ENCODE data around the gene KAT6B.

DNA sequence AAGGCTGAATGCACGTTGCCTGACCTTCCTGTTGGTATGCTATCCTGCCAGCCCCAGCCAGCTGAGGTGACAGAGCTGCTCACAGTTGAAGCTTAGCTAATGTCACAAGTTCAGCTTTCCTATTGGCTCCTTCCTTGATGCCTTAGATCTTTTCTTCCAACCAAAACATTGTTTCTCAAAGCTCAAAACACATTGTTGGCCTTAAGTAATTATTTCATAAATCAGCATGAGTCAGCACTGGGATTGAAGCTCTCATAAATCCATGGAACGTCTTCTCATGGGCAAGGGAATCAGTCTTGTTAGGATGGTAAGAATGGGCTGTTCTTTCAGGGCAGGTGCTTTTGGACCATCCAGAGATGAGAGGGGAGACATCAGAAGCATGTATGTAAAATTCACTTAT lies 157.0 kb downstream of the KAT6B start:
- no peak for TF ChIP-seq TAF1 (IDR thresholded peaks at IDR 0.05; ENCODE audit: low read depth, low read length)
- TF ChIP-seq POLR2A (IDR thresholded peaks at IDR 0.05; ENCODE audit: low read depth, low read length), result no peak
- no peak for TF ChIP-seq POU2F2 (IDR thresholded peaks at IDR 0.05; ENCODE audit: low read depth, low read length)
- TF ChIP-seq POLR2AphosphoS5 (IDR thresholded peaks at IDR 0.05; ENCODE audit: low read depth, low read length), result no peak

Data from GM12891 (cell line).